H1 (cell line): ENCODE results near the gene FKBP8. TPM values are rescaled to one million over a fixed set of nuclear protein-coding genes. Genes with fewer than 3 reads are reported as not detected.

Experiments
- EGR1 ChIP-seq: IDR thresholded peaks from 2 replicates; pipeline ENCODE4 v1.6.1; 2011; ENCODE audit warnings: low read depth, low read length, borderline replicate concordance
- JUND ChIP-seq: IDR thresholded peaks from 2 replicates; pipeline ENCODE4 v1.6.1; 2011; ENCODE audit warnings: mild to moderate bottlenecking, improper control_type of control experiment, low read length
- KDM4A ChIP-seq: IDR thresholded peaks from one replicate; pipeline ENCODE4 v1.7.1; 2012; ENCODE audit warnings: low read depth, mild to moderate bottlenecking, moderate library complexity, low read length, inconsistent platforms; ENCODE audit not compliant: severe bottlenecking
- PHF8 ChIP-seq: fragments of 200-600 bp; sonication (generic); conservative IDR thresholded peaks from 2 replicates; pipeline ENCODE4 v1.7.1; 2012; ENCODE audit warnings: low read depth, mild to moderate bottlenecking, inconsistent platforms, low read length, moderate library complexity
- YY1 ChIP-seq: IDR thresholded peaks from 2 replicates; pipeline ENCODE4 v1.6.1; 2011; ENCODE audit warnings: low read depth, mild to moderate bottlenecking, low read length
- polyA plus RNA-seq, 7 experiments: library from polyadenylated mRNA; depleted of rRNA in 3 of 7; stranded (reverse) in 5 of 7; unstranded in 2 of 7; fragments of >200 nt in 5 of 7; fragments of 200-250 nt in 2 of 7; gene quantifications; 1 replicate in 5 of 7; 2 replicates in 1 of 7; 4 replicates in 1 of 7; pipeline versions ENCODE4 v1.2.1 to v1.2.3, GENCODE V29; 2011 to 2013; ENCODE audit warnings: missing spikeins in 2 of 7, mixed read lengths in 2 of 7
- total RNA-seq: library from RNA; stranded (reverse); fragmentation: NEBNext Ultra II Directional; extraction: Animal tissue kit (Norgen Biotek cat#: 25700); gene quantifications from 2 replicates; pipeline ENCODE4 v1.2.1, GENCODE V29; 2021
- TF ChIP-seq, protein P1 (sequence below): fragments of 300-600 bp; sonication (generic); IDR thresholded peaks from 2 replicates; pipeline ENCODE4 v1.7.1; 2012; ENCODE audit warnings: low read length, moderate library complexity, mild to moderate bottlenecking, inconsistent platforms; ENCODE audit not compliant: insufficient replicate concordance

Gene FKBP8
- total and polyA plus RNA-seq, 2 of the 8 experiments (the other 6 are each of a cell fraction or from before 2014, with no cell fraction given) = 264 to 309 TPM

DNA sequence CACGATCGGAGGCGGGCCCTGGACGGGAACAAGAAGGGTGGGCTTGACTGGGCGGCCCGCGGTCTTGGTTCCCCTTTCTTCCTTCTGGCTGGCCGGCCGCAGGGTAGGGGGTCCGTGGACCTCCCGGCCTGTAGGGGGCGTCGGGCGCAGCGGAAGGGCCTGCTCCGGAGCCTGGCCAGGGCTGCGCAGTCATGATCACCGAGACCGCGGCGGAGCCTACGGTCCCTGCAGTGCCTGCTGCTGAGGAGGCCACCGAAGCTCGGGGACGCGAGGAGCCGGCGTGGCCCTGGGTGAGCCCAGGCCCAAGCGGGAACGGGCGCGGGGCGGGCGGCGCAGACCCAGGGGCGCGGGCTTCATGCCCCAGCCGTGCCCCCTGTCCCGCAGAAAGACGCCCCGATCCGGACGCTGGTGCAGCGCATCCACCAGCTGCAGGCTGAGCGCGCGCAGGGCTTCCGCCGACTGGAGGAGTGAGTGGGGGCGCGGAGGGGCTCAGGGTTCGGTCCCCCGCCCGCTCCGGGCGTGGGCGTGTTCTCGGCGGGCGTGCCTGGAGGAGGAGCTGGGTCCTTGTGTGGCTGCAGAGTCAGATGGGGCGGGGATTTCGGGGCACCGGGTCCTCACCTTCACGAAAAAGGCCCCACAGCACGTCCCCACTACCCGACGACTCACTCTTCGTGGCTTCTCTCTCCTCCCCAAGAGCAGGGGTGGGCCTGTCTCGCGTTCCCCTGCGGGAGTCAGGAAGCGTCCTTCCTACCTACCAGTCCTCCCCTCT, 45.4 kb upstream of the FKBP8 start, which contains the start of gene REX1BD (continued):
- peak; percentile 68 for TF ChIP-seq KDM4A
- no peak for TF ChIP-seq JUND
- peak; percentile 84; the same call in 1 of the 2 replicates for TF ChIP-seq EGR1
- no peak for TF ChIP-seq YY1
- peak; percentile 94 for TF ChIP-seq PHF8
- TF ChIP-seq, protein P1, sequence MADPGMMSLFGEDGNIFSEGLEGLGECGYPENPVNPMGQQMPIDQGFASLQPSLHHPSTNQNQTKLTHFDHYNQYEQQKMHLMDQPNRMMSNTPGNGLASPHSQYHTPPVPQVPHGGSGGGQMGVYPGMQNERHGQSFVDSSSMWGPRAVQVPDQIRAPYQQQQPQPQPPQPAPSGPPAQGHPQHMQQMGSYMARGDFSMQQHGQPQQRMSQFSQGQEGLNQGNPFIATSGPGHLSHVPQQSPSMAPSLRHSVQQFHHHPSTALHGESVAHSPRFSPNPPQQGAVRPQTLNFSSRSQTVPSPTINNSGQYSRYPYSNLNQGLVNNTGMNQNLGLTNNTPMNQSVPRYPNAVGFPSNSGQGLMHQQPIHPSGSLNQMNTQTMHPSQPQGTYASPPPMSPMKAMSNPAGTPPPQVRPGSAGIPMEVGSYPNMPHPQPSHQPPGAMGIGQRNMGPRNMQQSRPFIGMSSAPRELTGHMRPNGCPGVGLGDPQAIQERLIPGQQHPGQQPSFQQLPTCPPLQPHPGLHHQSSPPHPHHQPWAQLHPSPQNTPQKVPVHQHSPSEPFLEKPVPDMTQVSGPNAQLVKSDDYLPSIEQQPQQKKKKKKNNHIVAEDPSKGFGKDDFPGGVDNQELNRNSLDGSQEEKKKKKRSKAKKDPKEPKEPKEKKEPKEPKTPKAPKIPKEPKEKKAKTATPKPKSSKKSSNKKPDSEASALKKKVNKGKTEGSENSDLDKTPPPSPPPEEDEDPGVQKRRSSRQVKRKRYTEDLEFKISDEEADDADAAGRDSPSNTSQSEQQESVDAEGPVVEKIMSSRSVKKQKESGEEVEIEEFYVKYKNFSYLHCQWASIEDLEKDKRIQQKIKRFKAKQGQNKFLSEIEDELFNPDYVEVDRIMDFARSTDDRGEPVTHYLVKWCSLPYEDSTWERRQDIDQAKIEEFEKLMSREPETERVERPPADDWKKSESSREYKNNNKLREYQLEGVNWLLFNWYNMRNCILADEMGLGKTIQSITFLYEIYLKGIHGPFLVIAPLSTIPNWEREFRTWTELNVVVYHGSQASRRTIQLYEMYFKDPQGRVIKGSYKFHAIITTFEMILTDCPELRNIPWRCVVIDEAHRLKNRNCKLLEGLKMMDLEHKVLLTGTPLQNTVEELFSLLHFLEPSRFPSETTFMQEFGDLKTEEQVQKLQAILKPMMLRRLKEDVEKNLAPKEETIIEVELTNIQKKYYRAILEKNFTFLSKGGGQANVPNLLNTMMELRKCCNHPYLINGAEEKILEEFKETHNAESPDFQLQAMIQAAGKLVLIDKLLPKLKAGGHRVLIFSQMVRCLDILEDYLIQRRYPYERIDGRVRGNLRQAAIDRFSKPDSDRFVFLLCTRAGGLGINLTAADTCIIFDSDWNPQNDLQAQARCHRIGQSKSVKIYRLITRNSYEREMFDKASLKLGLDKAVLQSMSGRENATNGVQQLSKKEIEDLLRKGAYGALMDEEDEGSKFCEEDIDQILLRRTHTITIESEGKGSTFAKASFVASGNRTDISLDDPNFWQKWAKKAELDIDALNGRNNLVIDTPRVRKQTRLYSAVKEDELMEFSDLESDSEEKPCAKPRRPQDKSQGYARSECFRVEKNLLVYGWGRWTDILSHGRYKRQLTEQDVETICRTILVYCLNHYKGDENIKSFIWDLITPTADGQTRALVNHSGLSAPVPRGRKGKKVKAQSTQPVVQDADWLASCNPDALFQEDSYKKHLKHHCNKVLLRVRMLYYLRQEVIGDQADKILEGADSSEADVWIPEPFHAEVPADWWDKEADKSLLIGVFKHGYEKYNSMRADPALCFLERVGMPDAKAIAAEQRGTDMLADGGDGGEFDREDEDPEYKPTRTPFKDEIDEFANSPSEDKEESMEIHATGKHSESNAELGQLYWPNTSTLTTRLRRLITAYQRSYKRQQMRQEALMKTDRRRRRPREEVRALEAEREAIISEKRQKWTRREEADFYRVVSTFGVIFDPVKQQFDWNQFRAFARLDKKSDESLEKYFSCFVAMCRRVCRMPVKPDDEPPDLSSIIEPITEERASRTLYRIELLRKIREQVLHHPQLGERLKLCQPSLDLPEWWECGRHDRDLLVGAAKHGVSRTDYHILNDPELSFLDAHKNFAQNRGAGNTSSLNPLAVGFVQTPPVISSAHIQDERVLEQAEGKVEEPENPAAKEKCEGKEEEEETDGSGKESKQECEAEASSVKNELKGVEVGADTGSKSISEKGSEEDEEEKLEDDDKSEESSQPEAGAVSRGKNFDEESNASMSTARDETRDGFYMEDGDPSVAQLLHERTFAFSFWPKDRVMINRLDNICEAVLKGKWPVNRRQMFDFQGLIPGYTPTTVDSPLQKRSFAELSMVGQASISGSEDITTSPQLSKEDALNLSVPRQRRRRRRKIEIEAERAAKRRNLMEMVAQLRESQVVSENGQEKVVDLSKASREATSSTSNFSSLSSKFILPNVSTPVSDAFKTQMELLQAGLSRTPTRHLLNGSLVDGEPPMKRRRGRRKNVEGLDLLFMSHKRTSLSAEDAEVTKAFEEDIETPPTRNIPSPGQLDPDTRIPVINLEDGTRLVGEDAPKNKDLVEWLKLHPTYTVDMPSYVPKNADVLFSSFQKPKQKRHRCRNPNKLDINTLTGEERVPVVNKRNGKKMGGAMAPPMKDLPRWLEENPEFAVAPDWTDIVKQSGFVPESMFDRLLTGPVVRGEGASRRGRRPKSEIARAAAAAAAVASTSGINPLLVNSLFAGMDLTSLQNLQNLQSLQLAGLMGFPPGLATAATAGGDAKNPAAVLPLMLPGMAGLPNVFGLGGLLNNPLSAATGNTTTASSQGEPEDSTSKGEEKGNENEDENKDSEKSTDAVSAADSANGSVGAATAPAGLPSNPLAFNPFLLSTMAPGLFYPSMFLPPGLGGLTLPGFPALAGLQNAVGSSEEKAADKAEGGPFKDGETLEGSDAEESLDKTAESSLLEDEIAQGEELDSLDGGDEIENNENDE = no peak
